AG20443 (cell line): ENCODE results near the gene MTUS2.
"Not testable (repeated sequence)": the region's sequence is repeated elsewhere in the genome, so short reads cannot be mapped to it uniquely, and the experiment has no call there.

ENCODE experiments used
- DNase-seq: peaks from one replicate; pipeline ENCODE4 v3.0.0; 2012; ENCODE audit warnings: low spot score, mixed read lengths

Gene MTUS2

GRCh38 chr13:28958441-28958840, 138.3 kb downstream of the MTUS2 start:
- no peak for DNase-seq

GRCh38 chr13:28964052-28964451, 143.9 kb downstream of the MTUS2 start:
- no peak for DNase-seq

- no peak for DNase-seq
These were observed 144.7 kb downstream of the MTUS2 start for GRCh38 chr13:28964803-28965202.

- no peak for DNase-seq
These were observed 147.1 kb downstream of the MTUS2 start for GRCh38 chr13:28967029-28967915.

- no peak for DNase-seq
These were observed 156.1 kb downstream of the MTUS2 start for GRCh38 chr13:28976195-28976594.

GRCh38 chr13:28976636-28977035, 156.5 kb downstream of the MTUS2 start:
- DNase-seq, result no peak

- DNase-seq, result no peak
These were observed 158.4 kb downstream of the MTUS2 start for GRCh38 chr13:28978574-28978973.

- no peak for DNase-seq
These were observed 161.4 kb downstream of the MTUS2 start for GRCh38 chr13:28981530-28981929.

- DNase-seq, result no peak
These were observed 163.5 kb downstream of the MTUS2 start for GRCh38 chr13:28983641-28984040.

- DNase-seq, result no peak
These were observed 164.2 kb downstream of the MTUS2 start for GRCh38 chr13:28984326-28984725.

GRCh38 chr13:28984825-28985224, 164.7 kb downstream of the MTUS2 start:
- no peak for DNase-seq

- DNase-seq, result not testable (repeated sequence)
These were observed 170.2 kb downstream of the MTUS2 start for GRCh38 chr13:28990378-28990777.

- DNase-seq, result no peak
These were observed 171.6 kb downstream of the MTUS2 start for GRCh38 chr13:28991764-28992163.

GRCh38 chr13:29000826-29001225, 180.7 kb downstream of the MTUS2 start:
- no peak for DNase-seq

- DNase-seq, result no peak
These were observed 185.1 kb downstream of the MTUS2 start for GRCh38 chr13:29005035-29005762.

- no peak for DNase-seq
These were observed 185.6 kb downstream of the MTUS2 start for GRCh38 chr13:29005763-29006120.

GRCh38 chr13:29006359-29006850, 186.3 kb downstream of the MTUS2 start:
- no peak for DNase-seq

- DNase-seq, result no peak
These were observed 188.2 kb downstream of the MTUS2 start for GRCh38 chr13:29008296-29008695.

GRCh38 chr13:29020314-29020713, 200.2 kb downstream of the MTUS2 start:
- no peak for DNase-seq

GRCh38 chr13:29021311-29021710, 201.2 kb downstream of the MTUS2 start:
- no peak for DNase-seq

- DNase-seq, result no peak
These were observed 201.6 kb downstream of the MTUS2 start for GRCh38 chr13:29021717-29022116.

GRCh38 chr13:29022410-29022809, 202.3 kb downstream of the MTUS2 start:
- no peak for DNase-seq

- DNase-seq, result no peak
These were observed 202.8 kb downstream of the MTUS2 start for GRCh38 chr13:29022968-29023367.
